NCI-H460 (cell line): ENCODE measurements around the gene SNAI3. TPM values are rescaled to one million over a fixed set of nuclear protein-coding genes. Genes with fewer than 3 reads are reported as not detected.

ENCODE experiments used
- DNase-seq: peaks from one replicate; pipeline ENCODE4 v3.0.0-alpha.2; 2016; ENCODE audit warnings: low read depth; ENCODE audit errors: extremely low read depth
- total RNA-seq: library from RNA; depleted of rRNA; stranded (reverse); fragments of >200 nt; shearing (Covaris generic); gene quantifications from 2 replicates; pipeline ENCODE4 v1.2.3, GENCODE V29; 2014

Gene SNAI3
- total RNA-seq, 1 experiment from 2014 or later, result not detected

- DNase-seq, result no peak
Observed at GRCh38 chr16:88653101-88653500, 33.2 kb downstream of the SNAI3 start.

DNA sequence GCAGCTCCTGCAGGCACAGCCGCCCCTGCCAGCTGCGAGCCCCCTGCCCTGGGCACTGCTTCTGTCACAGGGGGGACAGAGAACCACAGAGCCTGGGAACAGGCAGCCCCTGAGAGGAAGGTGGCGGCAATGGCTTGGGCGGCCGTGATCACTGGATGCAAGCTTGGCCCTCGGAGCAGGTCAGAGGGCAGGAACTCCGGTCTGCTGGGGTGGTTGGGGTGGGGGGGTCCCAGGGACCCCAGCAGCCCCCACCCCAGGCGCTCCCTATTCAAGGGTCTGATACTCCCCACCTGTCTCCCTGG is 33.6 kb downstream of the SNAI3 start:
- no peak for DNase-seq

GRCh38 chr16:88651989-88652761 is 34.1 kb downstream of the SNAI3 start:
- DNase-seq, result no peak

- DNase-seq, result peak; percentile 50
Observed at GRCh38 chr16:88651276-88651988, 34.9 kb downstream of the SNAI3 start.

DNA sequence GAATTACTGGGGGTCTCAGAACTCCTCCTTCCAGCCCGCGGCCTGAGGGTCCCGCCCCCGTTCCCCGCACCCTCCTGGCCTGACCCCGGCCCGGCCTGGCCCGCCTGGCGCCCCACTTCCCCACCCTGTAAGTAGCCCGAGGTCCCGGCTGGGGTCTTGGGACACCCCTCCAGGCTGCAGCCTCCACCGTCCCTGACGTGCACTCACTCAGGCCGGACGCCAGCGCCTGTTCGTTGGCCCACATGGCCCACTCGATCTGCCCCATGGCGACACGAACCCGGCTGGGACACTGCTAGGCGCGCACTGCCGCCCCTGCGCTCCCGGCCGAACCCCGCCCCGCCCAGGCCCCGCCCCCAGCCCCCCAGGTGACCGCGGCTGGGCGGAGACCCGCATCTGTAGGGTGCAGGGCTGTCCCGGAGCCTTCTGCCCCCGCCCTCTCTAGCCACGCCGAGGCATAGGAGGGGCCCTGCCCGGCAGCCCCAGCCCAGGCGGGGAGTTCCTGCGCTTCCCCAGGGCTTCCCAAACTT is 35.5 kb downstream of the SNAI3 start, which contains the start of gene CYBA:
Gene CYBA (minus strand): TSS at position 305 of the 527 bp plus-strand sequence. CDS start 40 bp downstream, at position 265.
- DNase-seq, result peak; percentile 33

DNA sequence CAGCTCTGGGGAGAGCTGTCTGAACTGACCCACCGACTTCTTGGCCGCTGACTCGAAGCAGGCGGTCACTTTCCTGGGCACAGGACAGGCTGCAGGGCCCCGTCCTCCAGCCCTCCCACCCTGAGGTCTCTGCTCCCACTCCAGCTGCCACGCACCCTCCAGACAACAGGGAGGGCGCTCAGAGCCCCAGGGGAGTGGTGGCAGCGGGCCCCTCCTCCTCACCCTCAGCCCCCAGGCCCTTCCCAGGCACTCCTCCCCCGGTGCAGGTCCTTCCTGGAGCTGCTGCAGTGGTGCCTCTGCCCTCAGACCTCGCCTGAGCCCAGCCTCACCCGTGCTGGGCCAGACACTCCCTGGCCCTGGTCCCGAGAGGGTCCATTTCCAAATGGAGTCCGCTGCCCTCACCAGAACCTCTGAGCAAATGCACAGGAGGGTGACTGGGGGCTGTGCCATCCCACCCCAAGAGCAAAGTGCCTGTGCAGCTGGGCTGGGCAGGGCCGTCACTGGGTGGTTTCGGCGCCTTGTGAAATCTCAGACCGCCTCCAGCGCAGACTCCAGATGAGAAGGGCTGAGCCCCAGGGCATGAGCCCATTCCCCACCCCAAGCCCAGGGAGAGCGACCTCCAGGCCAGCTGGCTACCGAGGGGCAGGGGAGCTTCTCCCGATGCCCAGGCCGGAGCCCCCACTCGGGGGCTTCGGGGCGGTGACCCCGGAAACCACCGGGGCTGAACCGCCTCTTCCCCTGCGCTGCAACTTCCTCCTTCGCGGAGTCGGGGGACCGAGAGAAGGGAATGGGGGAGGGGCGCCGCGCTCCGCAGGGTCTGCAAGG is 36.2 kb downstream of the SNAI3 start:
- no peak for DNase-seq

GRCh38 chr16:88649195-88649923 is 36.9 kb downstream of the SNAI3 start:
- DNase-seq, result no peak

DNA sequence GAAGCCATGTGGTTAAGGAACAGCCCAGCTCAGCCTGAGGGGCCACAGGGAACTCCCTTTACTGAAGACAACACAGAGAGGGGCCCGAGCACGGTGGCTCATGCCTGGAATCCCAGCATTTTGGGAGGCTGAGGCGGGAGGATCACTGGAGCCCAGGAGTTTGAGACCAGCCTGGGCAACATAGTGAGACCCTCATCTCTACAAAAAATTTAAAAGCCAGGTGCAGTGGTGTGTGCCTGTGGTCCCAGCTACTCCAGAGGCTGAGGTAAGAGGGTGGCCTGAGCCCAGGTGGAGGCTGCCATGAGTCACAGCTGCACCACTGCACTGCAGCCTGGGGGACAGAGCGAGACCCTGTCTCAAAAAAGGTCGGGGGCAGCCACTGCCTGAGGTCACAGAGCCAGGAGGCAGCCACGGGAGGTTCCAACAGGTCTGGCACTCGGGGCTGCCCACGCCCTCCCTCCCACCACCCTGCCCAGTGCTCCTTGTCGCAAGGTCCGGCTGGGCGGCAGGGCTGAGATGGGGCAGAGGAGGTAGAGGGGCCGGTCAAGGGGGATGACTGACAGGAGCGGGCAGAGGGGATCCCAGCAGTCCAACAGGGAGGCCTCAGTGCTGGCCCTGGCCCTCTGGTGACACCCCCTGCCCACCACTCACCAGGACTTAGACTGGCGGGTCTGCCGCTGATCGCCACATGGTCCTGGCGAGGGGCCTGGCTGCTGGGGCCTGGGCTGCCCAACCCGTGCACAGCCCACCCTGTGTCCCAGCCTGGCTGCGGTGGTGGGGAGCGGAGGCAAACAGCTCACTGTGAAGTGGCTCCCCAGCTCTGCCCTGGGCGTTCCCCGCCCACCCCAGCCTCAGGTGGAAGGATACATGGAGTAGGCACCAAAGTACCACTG is 38.9 kb downstream of the SNAI3 start:
- DNase-seq, result no peak

GRCh38 chr16:88646345-88647034 is 39.8 kb downstream of the SNAI3 start:
- DNase-seq, result no peak

DNA sequence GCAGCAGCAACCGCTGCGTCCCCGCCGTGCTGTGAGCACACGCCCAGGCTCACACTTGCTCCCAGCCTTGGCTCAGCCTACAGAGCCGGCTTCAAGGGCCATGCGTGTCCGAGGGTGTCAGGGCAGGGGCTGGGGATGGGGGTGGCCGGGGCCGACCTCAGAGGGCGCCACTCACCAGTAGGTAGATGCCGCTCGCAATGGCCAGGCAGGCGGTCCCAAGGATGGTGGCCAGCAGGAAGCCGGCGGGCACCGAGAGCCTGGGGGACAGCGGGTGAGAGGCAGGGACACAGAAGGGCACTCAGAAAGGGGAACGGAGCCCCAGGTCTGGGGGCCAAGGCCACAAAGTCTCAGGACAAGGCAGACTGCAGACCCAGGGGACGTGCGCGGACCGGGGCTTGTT is 40.4 kb downstream of the SNAI3 start:
- no peak for DNase-seq

DNA sequence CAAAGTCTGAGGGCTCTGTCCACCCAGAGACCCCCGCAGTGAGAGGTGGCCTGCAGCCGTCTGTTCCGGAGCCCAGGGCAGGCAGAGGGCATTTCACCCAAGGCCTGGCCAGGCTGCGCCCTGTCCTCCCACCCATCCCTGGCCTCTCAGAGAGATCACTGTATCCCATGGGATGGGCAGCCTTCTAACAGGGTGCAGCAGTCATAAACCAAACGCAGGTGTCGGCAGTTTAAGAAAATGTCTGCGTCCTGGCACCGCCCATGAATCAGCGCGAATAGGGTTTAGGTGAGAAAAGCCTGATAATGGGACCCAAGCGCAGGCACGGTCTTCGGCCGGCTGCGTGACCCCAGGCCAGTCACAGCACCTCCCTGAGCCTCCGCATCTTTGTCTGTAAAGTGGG is 40.9 kb downstream of the SNAI3 start:
- DNase-seq, result no peak

- DNase-seq, result no peak
Observed at GRCh38 chr16:88643644-88643932, 42.7 kb downstream of the SNAI3 start.

- no peak for DNase-seq
Observed at GRCh38 chr16:88642881-88643643, 43.2 kb downstream of the SNAI3 start.

DNA sequence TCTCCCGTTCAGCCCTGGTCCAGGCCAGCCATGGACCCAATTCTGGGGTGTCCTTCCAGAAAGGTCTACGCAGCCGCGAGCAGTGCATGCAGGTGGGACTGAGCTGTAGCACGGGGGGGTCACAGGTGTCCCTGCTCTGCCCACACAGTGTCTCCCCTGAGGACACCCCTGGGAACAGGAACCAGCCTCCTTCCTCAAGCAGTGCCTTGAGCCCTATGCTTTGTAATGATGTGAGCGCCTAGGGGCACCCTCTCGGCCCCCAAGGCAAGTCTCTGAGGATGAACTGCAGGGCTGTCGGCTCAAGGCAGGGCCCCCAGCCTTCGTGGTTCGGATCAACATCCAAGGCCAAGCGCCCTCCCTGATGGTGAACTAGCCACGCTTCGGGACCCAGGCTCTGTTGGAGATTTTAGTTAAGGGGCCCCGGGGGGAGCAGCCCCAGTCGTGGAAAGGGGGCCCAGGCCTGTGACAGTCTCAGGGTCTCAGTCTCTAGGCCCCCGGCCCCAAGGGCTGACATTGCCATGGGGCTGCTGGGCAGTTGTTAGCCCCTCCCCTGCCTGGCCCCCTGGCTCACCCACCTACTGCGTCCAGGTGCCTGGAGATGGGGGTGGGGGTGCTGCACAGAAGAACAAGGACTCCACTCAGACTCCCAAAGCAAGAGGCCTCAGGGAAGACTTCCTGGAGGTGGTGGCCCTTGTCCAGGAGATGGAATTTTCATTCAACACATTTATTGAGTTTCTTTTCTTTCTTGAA is 45.6 kb downstream of the SNAI3 start:
- DNase-seq, result no peak

- DNase-seq, result no peak
Observed at GRCh38 chr16:88640039-88640495, 46.2 kb downstream of the SNAI3 start.

DNA sequence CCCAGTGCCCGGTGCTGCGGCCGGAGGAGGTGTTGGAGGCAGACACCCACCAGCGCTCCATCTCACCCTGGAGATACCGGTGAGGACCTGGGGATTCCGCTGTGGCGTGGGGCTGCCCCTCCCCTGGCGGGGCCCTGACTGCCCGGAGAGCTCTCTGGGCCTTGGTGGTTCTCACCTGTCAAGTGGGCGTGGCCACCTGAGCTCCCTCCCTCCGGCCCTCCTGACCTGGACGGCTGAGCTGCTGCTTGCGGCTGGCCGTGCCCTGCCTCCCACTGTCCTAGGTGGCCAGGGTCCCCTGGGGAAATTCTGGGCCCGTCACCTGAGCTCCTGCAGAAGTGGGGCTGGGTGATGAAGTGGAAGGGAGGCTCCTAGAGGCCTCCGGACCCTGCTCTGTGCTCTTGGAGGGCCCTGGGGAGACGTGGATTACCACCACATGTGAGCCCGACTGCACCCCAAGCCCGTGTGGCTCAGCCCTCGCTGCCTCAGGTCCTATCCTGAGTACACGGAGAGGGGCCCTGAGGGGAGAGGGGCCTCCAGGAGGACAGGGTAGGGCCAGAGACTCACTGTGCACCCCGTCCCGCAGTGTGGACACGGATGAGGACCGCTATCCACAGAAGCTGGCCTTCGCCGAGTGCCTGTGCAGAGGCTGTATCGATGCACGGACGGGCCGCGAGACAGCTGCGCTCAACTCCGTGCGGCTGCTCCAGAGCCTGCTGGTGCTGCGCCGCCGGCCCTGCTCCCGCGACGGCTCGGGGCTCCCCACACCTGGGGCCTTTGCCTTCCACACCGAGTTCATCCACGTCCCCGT is 46.9 kb downstream of the SNAI3 start:
- no peak for DNase-seq
